Upper lobe of left lung (tissue), 6 donors: ENCODE results near the gene SCN2A. TPM values are rescaled to one million over a fixed set of nuclear protein-coding genes. Genes with fewer than 3 reads are reported as not detected.

Experiments used
- ATAC-seq, 2 donors: fragments of 200-7000 bp; cut with Tn5 transposase; one replicate each; pipeline ENCODE4 v1.9.1; 2022; ENCODE audit warnings: mild to moderate bottlenecking in 2 of 2, moderate library complexity in 2 of 2; ENCODE audit not compliant: low FRiP score in 2 of 2
- DNase-seq, 2 donors: peaks; one replicate each; pipeline ENCODE4 v3.0.0-alpha.2; 2019 to 2020
- H3K27ac ChIP-seq, 4 donors: fragments of 200-600 bp; sonication (generic); one replicate each; pipeline ENCODE4 v1.5.1; 2016 to 2019
- H3K27me3 ChIP-seq, 4 donors: fragments of 200-600 bp; sonication (generic); one replicate each; pipeline ENCODE4 v1.5.1; 2017 to 2019
- H3K36me3 ChIP-seq, 4 donors: fragments of 200-600 bp; sonication (generic); one replicate each; pipeline ENCODE4 v1.5.1; 2016 to 2019
- H3K4me1 ChIP-seq, 4 donors: fragments of 200-600 bp; sonication (generic); one replicate each; pipeline ENCODE4 v1.5.1; 2018 to 2019
- H3K4me3 ChIP-seq, 4 donors: fragments of 200-600 bp; sonication (generic); one replicate each; pipeline ENCODE4 v1.5.1; 2017 to 2019; ENCODE audit warnings: mild to moderate bottlenecking in 2 of 4, moderate library complexity in 1 of 4
- H3K9me3 ChIP-seq, 4 donors: fragments of 200-600 bp; sonication (generic); one replicate each; pipeline ENCODE4 v1.5.1; 2018 to 2019
- CTCF ChIP-seq, 6 experiments: fragments of 450-650 bp in 4 of 6; fragments of 200-600 bp in 2 of 6; sonication (generic) in 2 of 6; IDR thresholded peaks; one replicate each; pipeline ENCODE4 v1.5.1; 2016 to 2019; ENCODE audit warnings: antibody characterized with exemption in 6 of 6
- EP300 ChIP-seq, 4 donors: sonication (generic); formaldehyde crosslinking; IDR thresholded peaks; one replicate each; pipeline ENCODE4 v1.5.1; 2017; ENCODE audit warnings: antibody characterized with exemption in 4 of 4, control low read depth in 2 of 4
- POLR2A ChIP-seq, 4 donors: fragments of 450-650 bp; IDR thresholded peaks; one replicate each; pipeline ENCODE4 v1.5.1; 2016 to 2017; ENCODE audit warnings: antibody characterized with exemption in 4 of 4, mild to moderate bottlenecking in 2 of 4
- POLR2AphosphoS5 ChIP-seq, 2 donors: sonication (generic); formaldehyde crosslinking; IDR thresholded peaks; one replicate each; pipeline ENCODE4 v1.5.1; 2017; ENCODE audit warnings: antibody characterized with exemption in 2 of 2
- WGBS, 2 donors: methylation state at CpG; one replicate each; pipeline ENCODE4 v1.1.5; 2017 to 2018; 5-methylcytosine and 5-hydroxymethylcytosine counted together
- total RNA-seq, 6 donors: library from RNA; depleted of rRNA in 4 of 6; stranded (reverse); fragments of >200 nt in 4 of 6; gene quantifications; one replicate each; pipeline versions ENCODE4 v1.1.0 to v1.2.1, GENCODE V29; 2016 to 2021
- donor health status: DM: no; HTN: no; CAD: no; lungs with moderate emphysema.
- donor health status: DM: no; HTN: yes; CAD: no; lungs with severe emphysema.

SCN2A gene
- total RNA-seq, 6 donors from 2014 or later = 0.61 to 1.2 (median 0.97) TPM; not detected in 2

DNA sequence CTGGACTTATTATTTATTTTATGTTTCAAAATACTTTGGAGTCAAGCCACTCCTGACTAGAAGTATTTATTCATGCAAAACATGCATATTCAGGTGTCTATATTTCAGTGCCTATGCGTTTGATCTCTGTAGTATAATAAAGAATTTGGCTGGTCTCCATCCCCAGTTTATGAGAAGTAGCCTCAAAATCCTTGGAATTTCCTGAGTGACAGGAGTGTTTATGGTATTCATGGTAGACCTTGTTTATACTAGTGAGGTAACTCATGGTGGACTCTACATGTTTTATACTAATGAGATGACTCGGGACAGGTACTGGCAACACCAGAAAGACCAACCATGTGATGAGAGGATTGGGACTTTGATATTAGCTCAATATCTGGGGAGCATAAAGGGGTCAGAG, 186.3 kb downstream of the SCN2A start:
- ATAC-seq (no peak), DNase-seq (no peak)
- H3K36me3 ChIP-seq = no peaks in the 10 kb centered on the region
- no peaks in the 10 kb centered on the region for H3K4me1 ChIP-seq
- 53 to 64% methylated on average over 2 of the region's 2 CpGs for WGBS, 2 donors
- no peak overlapping the region for H3K4me3 ChIP-seq
- no peak overlapping the region for H3K27ac ChIP-seq
- no peaks in the 10 kb centered on the region for H3K27me3 ChIP-seq
- TF ChIP-seq CTCF (IDR thresholded peaks at IDR 0.05) (no peak), POLR2A (IDR thresholded peaks at IDR 0.05) (no peak), EP300 (IDR thresholded peaks at IDR 0.05) (no peak), POLR2AphosphoS5 (IDR thresholded peaks at IDR 0.05) (no peak)
- H3K9me3 ChIP-seq = peaks cover 0 to 9% (median 0%) of the 10 kb centered on the region in 4 donors

DNA sequence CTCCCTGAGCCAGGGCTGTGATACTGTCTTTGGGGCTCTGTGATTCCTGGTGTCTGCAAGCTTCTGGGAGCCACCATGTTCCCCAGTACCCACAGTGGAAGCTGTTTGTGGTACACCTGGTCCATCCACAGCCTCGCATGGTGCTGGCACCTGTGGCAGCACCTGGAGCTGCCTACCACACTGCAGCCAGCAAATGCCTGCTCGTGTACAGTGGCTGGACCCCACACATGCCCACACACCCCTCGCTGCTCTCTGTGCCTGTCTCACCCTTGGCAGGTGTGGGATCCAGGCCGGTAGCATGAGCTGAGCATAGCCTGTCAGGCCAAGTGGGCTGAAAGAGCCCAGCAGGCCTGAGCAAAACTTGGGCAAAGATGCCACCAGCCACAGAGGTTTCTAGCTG, 188.5 kb downstream of the SCN2A start:
- ATAC-seq (no peak), DNase-seq (peak in 1 of 2 donors; percentile 40)
- Histone ChIP-seq H3K27ac (no peak overlapping the region), H3K9me3 (peaks cover 0 to 5% (median 0%) of the 10 kb centered on the region in 4 donors), H3K27me3 (no peaks in the 10 kb centered on the region), H3K36me3 (no peaks in the 10 kb centered on the region), H3K4me1 (no peaks in the 10 kb centered on the region), H3K4me3 (no peak overlapping the region)
- WGBS, 2 donors = 93% methylated on average over 4 of the region's 4 CpGs; no CpG with 5 or more reads in 1 of the 2 donors
- TF ChIP-seq EP300 (IDR thresholded peaks at IDR 0.05) (no peak), CTCF (IDR thresholded peaks at IDR 0.05) (no peak), POLR2A (IDR thresholded peaks at IDR 0.05) (no peak), POLR2AphosphoS5 (IDR thresholded peaks at IDR 0.05) (no peak)

GRCh38 chr2:165428926-165429325, 189.7 kb downstream of the SCN2A start:
- no peaks in the 10 kb centered on the region for H3K4me1 ChIP-seq
- TF ChIP-seq POLR2AphosphoS5 (IDR thresholded peaks at IDR 0.05) = no peak
- no peak for TF ChIP-seq POLR2A (IDR thresholded peaks at IDR 0.05)
- TF ChIP-seq CTCF (IDR thresholded peaks at IDR 0.05) = no peak
- TF ChIP-seq EP300 (IDR thresholded peaks at IDR 0.05) = no peak
- H3K27me3 ChIP-seq = no peaks in the 10 kb centered on the region
- no peak overlapping the region for H3K4me3 ChIP-seq
- no peak overlapping the region for H3K27ac ChIP-seq
- no peak for ATAC-seq
- H3K36me3 ChIP-seq = no peaks in the 10 kb centered on the region
- H3K9me3 ChIP-seq = no peaks in the 10 kb centered on the region
- no peak for DNase-seq
- WGBS, 2 donors = 39 to 43% methylated on average over 1 of the region's 1 CpG

DNA sequence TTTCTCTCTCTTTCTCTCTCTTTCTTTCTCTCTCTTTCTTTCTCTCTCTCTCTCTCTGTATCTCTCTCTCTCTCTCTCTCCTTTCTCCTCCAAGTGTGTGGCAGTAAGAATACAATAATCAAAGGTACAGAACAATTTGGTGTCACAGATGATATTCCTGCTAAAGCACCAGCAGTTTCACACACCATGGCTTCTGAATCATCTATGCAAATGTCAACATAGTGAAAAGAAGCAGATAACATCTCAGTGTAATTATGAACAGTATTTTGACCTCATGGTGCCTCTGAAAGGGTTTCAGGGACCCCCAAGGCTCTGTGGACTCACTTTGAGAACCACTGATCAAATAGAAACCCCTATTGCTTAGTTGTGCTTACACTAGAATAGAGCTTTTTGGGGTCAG, 191.8 kb downstream of the SCN2A start:
- no peaks in the 10 kb centered on the region for H3K9me3 ChIP-seq
- no peaks in the 10 kb centered on the region for H3K36me3 ChIP-seq
- no peaks in the 10 kb centered on the region for H3K4me1 ChIP-seq
- H3K4me3 ChIP-seq = no peak overlapping the region
- ATAC-seq = no peak
- no peak for DNase-seq
- H3K27me3 ChIP-seq = no peaks in the 10 kb centered on the region
- no peak overlapping the region for H3K27ac ChIP-seq
- TF ChIP-seq EP300 (IDR thresholded peaks at IDR 0.05) (no peak), POLR2A (IDR thresholded peaks at IDR 0.05) (no peak), POLR2AphosphoS5 (IDR thresholded peaks at IDR 0.05) (no peak), CTCF (IDR thresholded peaks at IDR 0.05) (no peak)

DNA sequence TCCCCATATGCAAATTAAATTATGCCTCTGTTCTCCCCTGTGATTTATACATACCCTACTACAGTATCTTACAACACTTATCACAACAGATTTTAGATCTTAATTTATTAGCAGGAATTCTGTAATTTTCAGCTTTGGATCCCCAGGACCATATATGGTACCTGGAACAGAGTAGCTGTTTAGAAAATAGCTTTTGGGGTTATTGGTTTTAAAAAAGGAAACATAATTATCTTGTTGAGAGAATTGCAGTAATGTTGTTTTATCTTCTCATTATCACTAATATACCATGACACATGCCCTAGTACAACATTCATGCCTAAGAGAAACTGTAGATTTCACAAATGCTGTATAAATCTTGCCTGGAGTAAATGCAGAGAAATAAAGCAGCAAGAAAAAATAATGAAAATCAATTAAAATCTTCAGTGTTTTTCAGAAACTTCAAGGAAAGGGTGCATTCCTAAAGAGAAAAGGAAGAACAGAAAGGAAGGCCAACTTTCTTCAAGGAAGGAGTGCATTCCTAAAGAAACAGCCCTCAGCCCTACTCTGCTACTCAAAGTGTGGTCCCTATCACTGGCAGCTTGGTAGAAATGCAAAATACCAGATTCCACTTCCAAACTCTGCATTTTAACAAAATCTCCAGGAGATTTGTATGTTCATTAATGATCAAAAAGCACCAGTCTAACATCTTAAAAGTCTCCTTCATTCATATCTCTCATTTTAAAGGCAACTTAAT, 193.2 kb downstream of the SCN2A start:
- H3K36me3 ChIP-seq = no peaks in the 10 kb centered on the region
- ATAC-seq (no peak), DNase-seq (no peak)
- H3K27ac ChIP-seq = no peak overlapping the region
- no peaks in the 10 kb centered on the region for H3K4me1 ChIP-seq
- no peaks in the 10 kb centered on the region for H3K27me3 ChIP-seq
- TF ChIP-seq POLR2AphosphoS5 (IDR thresholded peaks at IDR 0.05) (no peak), CTCF (IDR thresholded peaks at IDR 0.05) (no peak)
- no peaks in the 10 kb centered on the region for H3K9me3 ChIP-seq
- H3K4me3 ChIP-seq = no peak overlapping the region
